ENCODE data around the gene CTAGE1. TPM values are rescaled to one million over a fixed set of nuclear protein-coding genes. Genes with fewer than 3 reads are reported as not detected.

Gene CTAGE1
- total RNA-seq, 4 donors from 2014 or later: not detected

GRCh38 chr18:22429564-22429963, 11.8 kb upstream of the CTAGE1 start:
- no peaks in the 10 kb centered on the region for H3K27me3 ChIP-seq
- H3K36me3 ChIP-seq: no peaks in the 10 kb centered on the region
- no peaks in the 10 kb centered on the region for H3K4me1 ChIP-seq
- H3K9me3 ChIP-seq: no peaks in the 10 kb centered on the region
- no peak overlapping the region for H3K27ac ChIP-seq (replicated peaks in 1 of 4)
- no peak overlapping the region for H3K4me3 ChIP-seq
- 99% methylated on average over 3 of the region's 3 CpGs for WGBS
- no peak for TF ChIP-seq EP300 (IDR thresholded peaks at IDR 0.05)
- TF ChIP-seq POLR2AphosphoS5 (IDR thresholded peaks at IDR 0.05): no peak
- no peak for TF ChIP-seq POLR2A (IDR thresholded peaks at IDR 0.05; ENCODE audit: low read depth)
- no peak for TF ChIP-seq CTCF (IDR thresholded peaks at IDR 0.05)
- intact Hi-C loops (cut with DNase I): no loop called here
- DNase-seq (ENCODE audit: extremely low spot score): no peak

DNA sequence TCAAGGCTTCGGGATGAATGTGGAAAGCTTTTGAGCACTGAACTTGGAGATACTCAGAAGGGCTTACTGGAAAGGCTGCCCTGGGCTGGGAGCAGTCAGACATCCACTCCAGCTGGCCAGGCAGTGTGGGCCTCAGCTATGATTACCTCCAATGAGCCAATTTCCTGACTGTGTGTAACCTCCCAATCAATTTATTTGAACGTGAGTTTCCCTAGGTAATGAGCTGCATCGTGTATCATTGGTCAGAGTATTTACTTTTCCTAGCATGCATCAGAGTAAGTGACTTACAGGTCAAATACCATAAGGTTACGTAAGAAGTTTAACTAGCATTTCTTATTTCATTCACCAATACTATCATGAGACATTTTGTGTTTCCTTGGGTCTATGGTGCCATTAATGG, 11.0 kb upstream of the CTAGE1 start:
- H3K27me3 ChIP-seq: no peaks in the 10 kb centered on the region
- TF ChIP-seq POLR2AphosphoS5 (IDR thresholded peaks at IDR 0.05) (no peak), EP300 (IDR thresholded peaks at IDR 0.05) (no peak), CTCF (IDR thresholded peaks at IDR 0.05) (no peak)
- no peak overlapping the region for H3K4me3 ChIP-seq
- 87% methylated on average over 4 of the region's 4 CpGs for WGBS
- no peaks in the 10 kb centered on the region for H3K4me1 ChIP-seq
- no peaks in the 10 kb centered on the region for H3K9me3 ChIP-seq
- DNase-seq (ENCODE audit: extremely low spot score): peak; percentile 79
- H3K27ac ChIP-seq (replicated peaks in 1 of 4): no peak overlapping the region
- intact Hi-C loops (cut with DNase I): no loop called here
- no peaks in the 10 kb centered on the region for H3K36me3 ChIP-seq

DNA sequence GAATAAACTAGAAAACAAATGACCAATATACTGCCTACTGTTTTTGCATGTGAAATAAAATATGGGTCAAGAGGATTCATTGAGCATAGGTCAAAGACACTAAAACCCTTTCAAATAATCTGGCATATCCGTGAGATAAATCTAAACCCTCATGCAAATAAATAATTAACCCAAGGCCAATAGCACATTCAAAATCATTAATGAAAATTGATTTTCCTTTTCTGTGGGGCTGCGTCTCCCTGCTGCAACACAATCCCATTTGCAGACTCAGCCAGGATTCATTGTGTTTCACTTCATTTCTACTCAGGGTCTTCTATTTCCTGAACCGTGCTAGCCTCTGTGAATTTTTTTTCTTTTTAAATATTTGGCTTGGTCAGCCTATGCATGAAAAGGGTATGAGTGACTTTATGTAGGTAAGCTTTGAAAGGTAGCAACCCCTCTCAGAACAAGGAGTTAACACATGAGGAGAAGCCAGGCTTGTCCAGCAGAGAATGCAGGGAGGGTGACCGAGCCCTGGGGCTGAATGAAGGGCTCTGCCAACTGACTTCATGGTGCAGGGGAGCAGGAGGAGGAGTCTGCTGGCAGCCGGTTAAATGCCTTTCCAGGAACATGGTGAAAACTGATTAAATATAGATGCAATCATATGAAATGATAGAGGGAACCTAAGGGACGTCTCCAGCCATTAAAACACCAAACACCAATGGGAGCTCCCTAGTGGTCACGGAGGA, 10.3 kb upstream of the CTAGE1 start:
- Histone ChIP-seq H3K27ac (replicated peaks in 1 of 4) (no peak overlapping the region), H3K27me3 (no peaks in the 10 kb centered on the region), H3K9me3 (no peaks in the 10 kb centered on the region), H3K36me3 (no peaks in the 10 kb centered on the region), H3K4me1 (peaks cover 0 to 5% (median 3%) of the 10 kb centered on the region in 4 donors), H3K4me3 (no peak overlapping the region)
- intact Hi-C loops (cut with DNase I): no loop called here
- no peak for TF ChIP-seq EP300 (IDR thresholded peaks at IDR 0.05)
- TF ChIP-seq CTCF (IDR thresholded peaks at IDR 0.05): no peak
- no peak for TF ChIP-seq POLR2AphosphoS5 (IDR thresholded peaks at IDR 0.05)
- TF ChIP-seq POLR2A (IDR thresholded peaks at IDR 0.05; ENCODE audit: low read depth): no peak
- WGBS: 80% methylated on average over 7 of the region's 7 CpGs
- peak; percentile 66 for DNase-seq (ENCODE audit: extremely low spot score)

GRCh38 chr18:22424565-22424963, 6.8 kb upstream of the CTAGE1 start:
- intact Hi-C loops (cut with DNase I): no loop called here
- TF ChIP-seq EP300 (IDR thresholded peaks at IDR 0.05): no peak
- no peak for TF ChIP-seq CTCF (IDR thresholded peaks at IDR 0.05)
- TF ChIP-seq POLR2A (IDR thresholded peaks at IDR 0.05; ENCODE audit: low read depth): no peak
- TF ChIP-seq POLR2AphosphoS5 (IDR thresholded peaks at IDR 0.05): no peak
- H3K27ac ChIP-seq (replicated peaks in 1 of 4): no peak overlapping the region
- H3K4me1 ChIP-seq: peaks cover 0 to 9% (median 7%) of the 10 kb centered on the region in 4 donors
- WGBS: 86% methylated on average over 5 of the region's 5 CpGs
- DNase-seq (ENCODE audit: extremely low spot score): no peak
- no peak overlapping the region for H3K4me3 ChIP-seq
- no peaks in the 10 kb centered on the region for H3K27me3 ChIP-seq
- H3K36me3 ChIP-seq: no peaks in the 10 kb centered on the region
- no peaks in the 10 kb centered on the region for H3K9me3 ChIP-seq

All from esophagus muscularis mucosa (tissue), 4 donors.